ENCODE results near the gene ATP9B.

The ATP9B gene

GRCh38 chr18:79405781-79406575 lies 336.8 kb downstream of the ATP9B start:
- peak; percentile 74 to 80 (median 77) for DNase-seq (ENCODE audit: low read depth in 2 of 3, low spot score in 1 of 3)

GRCh38 chr18:79406708-79407107 lies 337.5 kb downstream of the ATP9B start:
- no peak for DNase-seq (ENCODE audit: low read depth in 2 of 3, low spot score in 1 of 3)

GRCh38 chr18:79409313-79409712 lies 340.1 kb downstream of the ATP9B start:
- no peak for DNase-seq (ENCODE audit: low read depth in 2 of 3, low spot score in 1 of 3)

- no peak for DNase-seq (ENCODE audit: low read depth in 2 of 3, low spot score in 1 of 3)
These were observed 341.0 kb downstream of the ATP9B start for GRCh38 chr18:79410171-79410641.

GRCh38 chr18:79410731-79411613 lies 341.8 kb downstream of the ATP9B start:
- no peak for DNase-seq (ENCODE audit: low read depth in 2 of 3, low spot score in 1 of 3)

- DNase-seq (ENCODE audit: low read depth in 2 of 3, low spot score in 1 of 3): no peak
These were observed 342.7 kb downstream of the ATP9B start for GRCh38 chr18:79411614-79412526.

- DNase-seq (ENCODE audit: low read depth in 2 of 3, low spot score in 1 of 3): no peak
These were observed 343.8 kb downstream of the ATP9B start for GRCh38 chr18:79413025-79413424.

GRCh38 chr18:79413426-79413825 lies 344.2 kb downstream of the ATP9B start:
- DNase-seq (ENCODE audit: low read depth in 2 of 3, low spot score in 1 of 3): no peak

GRCh38 chr18:79413901-79414300 lies 344.7 kb downstream of the ATP9B start:
- no peak for DNase-seq (ENCODE audit: low read depth in 2 of 3, low spot score in 1 of 3)

GRCh38 chr18:79416022-79416676 lies 347.0 kb downstream of the ATP9B start:
- no peak for DNase-seq (ENCODE audit: low read depth in 2 of 3, low spot score in 1 of 3)

- no peak for DNase-seq (ENCODE audit: low read depth in 2 of 3, low spot score in 1 of 3)
These were observed 347.5 kb downstream of the ATP9B start for GRCh38 chr18:79416677-79417052.

- no peak for DNase-seq (ENCODE audit: low read depth in 2 of 3, low spot score in 1 of 3)
These were observed 349.0 kb downstream of the ATP9B start for GRCh38 chr18:79418236-79418635.

GRCh38 chr18:79418642-79419041 lies 349.4 kb downstream of the ATP9B start:
- no peak for DNase-seq (ENCODE audit: low read depth in 2 of 3, low spot score in 1 of 3)

GRCh38 chr18:79420033-79420745 lies 351.0 kb downstream of the ATP9B start:
- no peak for DNase-seq (ENCODE audit: low read depth in 2 of 3, low spot score in 1 of 3)

GRCh38 chr18:79421275-79421857 lies 352.2 kb downstream of the ATP9B start:
- no peak for DNase-seq (ENCODE audit: low read depth in 2 of 3, low spot score in 1 of 3)

GRCh38 chr18:79422022-79422782 lies 353.0 kb downstream of the ATP9B start:
- DNase-seq (ENCODE audit: low read depth in 2 of 3, low spot score in 1 of 3): no peak

GRCh38 chr18:79422783-79423165 lies 353.6 kb downstream of the ATP9B start:
- no peak for DNase-seq (ENCODE audit: low read depth in 2 of 3, low spot score in 1 of 3)

- DNase-seq (ENCODE audit: low read depth in 2 of 3, low spot score in 1 of 3): no peak
These were observed 354.2 kb downstream of the ATP9B start for GRCh38 chr18:79423211-79424007.
